Measurements from ENCODE around the gene MAB21L4.

Gene MAB21L4

GRCh38 chr2:240878341-240878936 lies 17.5 kb downstream of the MAB21L4 start:
- FAIRE-seq = no peak
- TF ChIP-seq POLR2A (IDR thresholded peaks at IDR 0.05; ENCODE audit: low read depth, low read length) = no peak
- no peak for TF ChIP-seq TAF1 (IDR thresholded peaks at IDR 0.05; ENCODE audit: borderline replicate concordance, low read depth, low read length)
- DNase-seq (ENCODE audit: insufficient read length) = no peak

GRCh38 chr2:240877460-240878340 lies 18.3 kb downstream of the MAB21L4 start:
- no peak for TF ChIP-seq TAF1 (IDR thresholded peaks at IDR 0.05; ENCODE audit: borderline replicate concordance, low read depth, low read length)
- no peak for TF ChIP-seq POLR2A (IDR thresholded peaks at IDR 0.05; ENCODE audit: low read depth, low read length)
- TF ChIP-seq POLR2AphosphoS5 (IDR thresholded peaks at IDR 0.05; ENCODE audit: low read depth, low read length) = no peak
- FAIRE-seq (no peak), DNase-seq (ENCODE audit: insufficient read length) (peak; percentile 16)

- FAIRE-seq (no peak), DNase-seq (ENCODE audit: insufficient read length) (peak; percentile 21)
These were observed 19.3 kb downstream of the MAB21L4 start for GRCh38 chr2:240876475-240877251.

GRCh38 chr2:240876035-240876474 lies 19.9 kb downstream of the MAB21L4 start:
- DNase-seq (ENCODE audit: insufficient read length) (peak; percentile 13), FAIRE-seq (no peak)
- TF ChIP-seq TAF1 (IDR thresholded peaks at IDR 0.05; ENCODE audit: borderline replicate concordance, low read depth, low read length) = no peak
- TF ChIP-seq POLR2A (IDR thresholded peaks at IDR 0.05; ENCODE audit: low read depth, low read length) = no peak
- no peak for TF ChIP-seq POLR2AphosphoS5 (IDR thresholded peaks at IDR 0.05; ENCODE audit: low read depth, low read length)

More at GRCh38 chr2:240876475-240877251, 19.3 kb downstream of the MAB21L4 start:
- TF ChIP-seq TAF1 (IDR thresholded peaks at IDR 0.05; ENCODE audit: borderline replicate concordance, low read depth, low read length) (no peak), POLR2A (IDR thresholded peaks at IDR 0.05; ENCODE audit: low read depth, low read length) (no peak), POLR2AphosphoS5 (IDR thresholded peaks at IDR 0.05; ENCODE audit: low read depth, low read length) (no peak)

- FAIRE-seq = no peak
- TF ChIP-seq TAF1 (IDR thresholded peaks at IDR 0.05; ENCODE audit: borderline replicate concordance, low read depth, low read length) (no peak), POLR2A (IDR thresholded peaks at IDR 0.05; ENCODE audit: low read depth, low read length) (no peak), POLR2AphosphoS5 (IDR thresholded peaks at IDR 0.05; ENCODE audit: low read depth, low read length) (no peak)
- no peak for DNase-seq (ENCODE audit: insufficient read length)
These were observed 20.5 kb downstream of the MAB21L4 start for GRCh38 chr2:240875228-240876034.

- DNase-seq (ENCODE audit: insufficient read length) (peak; percentile 21), FAIRE-seq (no peak)
- no peak for TF ChIP-seq POLR2A (IDR thresholded peaks at IDR 0.05; ENCODE audit: low read depth, low read length)
These were observed 21.2 kb downstream of the MAB21L4 start for GRCh38 chr2:240874715-240875227.

GRCh38 chr2:240873805-240874714 lies 21.9 kb downstream of the MAB21L4 start:
- peak; percentile 18 for DNase-seq (ENCODE audit: insufficient read length)
- FAIRE-seq = no peak
- TF ChIP-seq TAF1 (IDR thresholded peaks at IDR 0.05; ENCODE audit: borderline replicate concordance, low read depth, low read length) (no peak), POLR2AphosphoS5 (IDR thresholded peaks at IDR 0.05; ENCODE audit: low read depth, low read length) (no peak), POLR2A (IDR thresholded peaks at IDR 0.05; ENCODE audit: low read depth, low read length) (no peak)

- DNase-seq (ENCODE audit: insufficient read length) (no peak), FAIRE-seq (no peak)
- TF ChIP-seq TAF1 (IDR thresholded peaks at IDR 0.05; ENCODE audit: borderline replicate concordance, low read depth, low read length) = no peak
- TF ChIP-seq POLR2AphosphoS5 (IDR thresholded peaks at IDR 0.05; ENCODE audit: low read depth, low read length) = no peak
- TF ChIP-seq POLR2A (IDR thresholded peaks at IDR 0.05; ENCODE audit: low read depth, low read length) = no peak
These were observed 22.7 kb downstream of the MAB21L4 start for GRCh38 chr2:240873098-240873788.

- FAIRE-seq = no peak
- no peak for TF ChIP-seq POLR2AphosphoS5 (IDR thresholded peaks at IDR 0.05; ENCODE audit: low read depth, low read length)
- no peak for TF ChIP-seq POLR2A (IDR thresholded peaks at IDR 0.05; ENCODE audit: low read depth, low read length)
- no peak for TF ChIP-seq TAF1 (IDR thresholded peaks at IDR 0.05; ENCODE audit: borderline replicate concordance, low read depth, low read length)
- DNase-seq (ENCODE audit: insufficient read length) = no peak
These were observed 23.4 kb downstream of the MAB21L4 start for GRCh38 chr2:240872317-240873097.
